ENCODE data around the gene SYCP2L. TPM values are rescaled to one million over a fixed set of nuclear protein-coding genes. Genes with fewer than 3 reads are reported as not detected.
"Not testable (repeated sequence)": the region's sequence is repeated elsewhere in the genome, so short reads cannot be mapped to it uniquely, and the experiment has no call there.

The SYCP2L gene
- total RNA-seq (2014; rRNA removed): 0.06 TPM in 1 of 2 replicates, not detected in the other
- 0.12 TPM for polyA plus RNA-seq (2012)

GRCh38 chr6:10886691-10887502, at the start of gene SYCP2L:
Gene SYCP2L (plus strand): TSS chr6:10887052. CDS start chr6:10887127, 75 bp downstream.
- DNase-seq (ENCODE audit: low read depth): peak; percentile 18

GRCh38 chr6:10837622-10837994, 49.2 kb upstream of the SYCP2L start:
- no peak for DNase-seq (ENCODE audit: low read depth)

- peak; percentile 61 for DNase-seq (ENCODE audit: low read depth)
Observed at GRCh38 chr6:10837995-10838793, 48.7 kb upstream of the SYCP2L start, which contains the start of gene MAK. Gene MAK (minus strand): TSS chr6:10838539. CDS start chr6:10830648, 7,891 bp downstream.

- DNase-seq (ENCODE audit: low read depth): no peak
Observed at GRCh38 chr6:10838794-10839333, 48.0 kb upstream of the SYCP2L start.

- no peak for DNase-seq (ENCODE audit: low read depth)
Observed at GRCh38 chr6:10843554-10843953, 43.3 kb upstream of the SYCP2L start.

GRCh38 chr6:10847684-10848083, 39.2 kb upstream of the SYCP2L start:
- DNase-seq (ENCODE audit: low read depth): no peak

- no peak for DNase-seq (ENCODE audit: low read depth)
Observed at GRCh38 chr6:10849901-10850300, 37.0 kb upstream of the SYCP2L start.

- no peak for DNase-seq (ENCODE audit: low read depth)
Observed at GRCh38 chr6:10850728-10851127, 36.1 kb upstream of the SYCP2L start.

GRCh38 chr6:10852361-10852960, 34.4 kb upstream of the SYCP2L start:
- no peak for DNase-seq (ENCODE audit: low read depth)

GRCh38 chr6:10853849-10854300, 33.0 kb upstream of the SYCP2L start:
- DNase-seq (ENCODE audit: low read depth): not testable (repeated sequence)

GRCh38 chr6:10854922-10855632, 31.8 kb upstream of the SYCP2L start:
- DNase-seq (ENCODE audit: low read depth): no peak

- no peak for DNase-seq (ENCODE audit: low read depth)
Observed at GRCh38 chr6:10857259-10857658, 29.6 kb upstream of the SYCP2L start.

- no peak for DNase-seq (ENCODE audit: low read depth)
Observed at GRCh38 chr6:10861086-10861485, 25.8 kb upstream of the SYCP2L start.

GRCh38 chr6:10862361-10862760, 24.5 kb upstream of the SYCP2L start:
- DNase-seq (ENCODE audit: low read depth): no peak

- not testable (repeated sequence) for DNase-seq (ENCODE audit: low read depth)
Observed at GRCh38 chr6:10863031-10863430, 23.8 kb upstream of the SYCP2L start.

GRCh38 chr6:10866709-10867108, 20.1 kb upstream of the SYCP2L start:
- DNase-seq (ENCODE audit: low read depth): not testable (repeated sequence)

- no peak for DNase-seq (ENCODE audit: low read depth)
Observed at GRCh38 chr6:10867952-10868351, 18.9 kb upstream of the SYCP2L start.

- no peak for DNase-seq (ENCODE audit: low read depth)
Observed at GRCh38 chr6:10873374-10873773, 13.5 kb upstream of the SYCP2L start.

- no peak for DNase-seq (ENCODE audit: low read depth)
Observed at GRCh38 chr6:10874207-10874606, 12.6 kb upstream of the SYCP2L start.

- DNase-seq (ENCODE audit: low read depth): no peak
Observed at GRCh38 chr6:10875026-10875425, 11.8 kb upstream of the SYCP2L start.

- no peak for DNase-seq (ENCODE audit: low read depth)
Observed at GRCh38 chr6:10877012-10877411, 9.8 kb upstream of the SYCP2L start.
